ENCODE measurements around the gene DNAJC22. TPM values are rescaled to one million over a fixed set of nuclear protein-coding genes. Genes with fewer than 3 reads are reported as not detected.
A peak's percentile ranks its signal among the peaks of the same experiment; 100 is the strongest.

The DNAJC22 gene
- total and polyA plus RNA-seq, 2 of the 13 experiments (the other 11 are each of a cell fraction or from before 2014, with no cell fraction given): 25.2 to 31.7 TPM

- no peak for TF ChIP-seq IRF1 (CRISPR knock-in tag; IDR thresholded peaks at IDR 0.05; ENCODE audit: low read depth)
- TF ChIP-seq, protein P1, sequence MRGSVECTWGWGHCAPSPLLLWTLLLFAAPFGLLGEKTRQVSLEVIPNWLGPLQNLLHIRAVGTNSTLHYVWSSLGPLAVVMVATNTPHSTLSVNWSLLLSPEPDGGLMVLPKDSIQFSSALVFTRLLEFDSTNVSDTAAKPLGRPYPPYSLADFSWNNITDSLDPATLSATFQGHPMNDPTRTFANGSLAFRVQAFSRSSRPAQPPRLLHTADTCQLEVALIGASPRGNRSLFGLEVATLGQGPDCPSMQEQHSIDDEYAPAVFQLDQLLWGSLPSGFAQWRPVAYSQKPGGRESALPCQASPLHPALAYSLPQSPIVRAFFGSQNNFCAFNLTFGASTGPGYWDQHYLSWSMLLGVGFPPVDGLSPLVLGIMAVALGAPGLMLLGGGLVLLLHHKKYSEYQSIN (CRISPR knock-in tag; IDR thresholded peaks at IDR 0.05; ENCODE audit: borderline replicate concordance): no peak
- TF ChIP-seq MZF1 (CRISPR knock-in tag; IDR thresholded peaks at IDR 0.05; ENCODE audit: borderline replicate concordance): no peak
- TF ChIP-seq ZNF558 (CRISPR knock-in tag; IDR thresholded peaks at IDR 0.05; ENCODE audit: borderline replicate concordance): peak; percentile 9; the same call in 1 of the 2 replicates
- TF ChIP-seq SUZ12 (IDR thresholded peaks at IDR 0.05; ENCODE audit: low read depth, low read length): no peak
- no peak; the same call in 1 of the 2 replicates for TF ChIP-seq SRY (CRISPR knock-in tag; IDR thresholded peaks at IDR 0.05)
- peak; percentile 93 for TF ChIP-seq ELF4 (CRISPR knock-in tag; IDR thresholded peaks at IDR 0.05; ENCODE audit: borderline replicate concordance)
- no peak for TF ChIP-seq REXO4 (CRISPR knock-in tag; IDR thresholded peaks at IDR 0.05; ENCODE audit: borderline replicate concordance)
- TF ChIP-seq RCOR2 (CRISPR knock-in tag; IDR thresholded peaks at IDR 0.05): peak; percentile 62; the same call in 1 of the 2 replicates
- TF ChIP-seq BATF2 (CRISPR knock-in tag; IDR thresholded peaks at IDR 0.05): no peak
- TF ChIP-seq ETS1 (CRISPR knock-in tag; IDR thresholded peaks at IDR 0.05): peak; percentile 76; the same call in 1 of the 2 replicates
- TF ChIP-seq KLF16 (CRISPR knock-in tag; IDR thresholded peaks at IDR 0.05): peak in 1 of 2 experiments; percentile 89; a peak in 2 of 4 replicates
- peak; percentile 79; the same call in 1 of the 2 replicates for TF ChIP-seq ZKSCAN8 (CRISPR knock-in tag; IDR thresholded peaks at IDR 0.05; ENCODE audit: borderline replicate concordance)
- TF ChIP-seq RFXAP (CRISPR knock-in tag; IDR thresholded peaks at IDR 0.05; ENCODE audit: borderline replicate concordance): peak; percentile 90
- TF ChIP-seq SOX13 (IDR thresholded peaks at IDR 0.05): no peak
- TF ChIP-seq SOX13 (CRISPR knock-in tag; conservative IDR thresholded peaks at IDR 0.05 in 1 of 2, IDR thresholded peaks at IDR 0.05 in 1 of 2): peak in 1 of 2 experiments; percentile 74; a peak in 2 of 4 replicates
- TF ChIP-seq ZNF367 (CRISPR knock-in tag; IDR thresholded peaks at IDR 0.05; ENCODE audit: borderline replicate concordance): no peak
- TF ChIP-seq, protein P2, sequence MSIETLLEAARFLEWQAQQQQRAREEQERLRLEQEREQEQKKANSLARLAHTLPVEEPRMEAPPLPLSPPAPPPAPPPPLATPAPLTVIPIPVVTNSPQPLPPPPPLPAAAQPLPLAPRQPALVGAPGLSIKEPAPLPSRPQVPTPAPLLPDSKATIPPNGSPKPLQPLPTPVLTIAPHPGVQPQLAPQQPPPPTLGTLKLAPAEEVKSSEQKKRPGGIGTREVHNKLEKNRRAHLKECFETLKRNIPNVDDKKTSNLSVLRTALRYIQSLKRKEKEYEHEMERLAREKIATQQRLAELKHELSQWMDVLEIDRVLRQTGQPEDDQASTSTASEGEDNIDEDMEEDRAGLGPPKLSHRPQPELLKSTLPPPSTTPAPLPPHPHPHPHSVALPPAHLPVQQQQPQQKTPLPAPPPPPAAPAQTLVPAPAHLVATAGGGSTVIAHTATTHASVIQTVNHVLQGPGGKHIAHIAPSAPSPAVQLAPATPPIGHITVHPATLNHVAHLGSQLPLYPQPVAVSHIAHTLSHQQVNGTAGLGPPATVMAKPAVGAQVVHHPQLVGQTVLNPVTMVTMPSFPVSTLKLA (IDR thresholded peaks at IDR 0.05): no peak
- peak; percentile 89 for TF ChIP-seq MED1 (CRISPR knock-in tag; IDR thresholded peaks at IDR 0.05)
- peak; percentile 86 for TF ChIP-seq YEATS4 (CRISPR knock-in tag; IDR thresholded peaks at IDR 0.05; ENCODE audit: borderline replicate concordance)
- TF ChIP-seq, protein P3, sequence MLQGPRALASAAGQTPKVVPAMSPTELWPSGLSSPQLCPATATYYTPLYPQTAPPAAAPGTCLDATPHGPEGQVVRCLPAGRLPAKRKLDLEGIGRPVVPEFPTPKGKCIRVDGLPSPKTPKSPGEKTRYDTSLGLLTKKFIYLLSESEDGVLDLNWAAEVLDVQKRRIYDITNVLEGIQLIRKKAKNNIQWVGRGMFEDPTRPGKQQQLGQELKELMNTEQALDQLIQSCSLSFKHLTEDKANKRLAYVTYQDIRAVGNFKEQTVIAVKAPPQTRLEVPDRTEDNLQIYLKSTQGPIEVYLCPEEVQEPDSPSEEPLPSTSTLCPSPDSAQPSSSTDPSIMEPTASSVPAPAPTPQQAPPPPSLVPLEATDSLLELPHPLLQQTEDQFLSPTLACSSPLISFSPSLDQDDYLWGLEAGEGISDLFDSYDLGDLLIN (CRISPR knock-in tag; IDR thresholded peaks at IDR 0.05; ENCODE audit: borderline replicate concordance): peak; percentile 80; the same call in 1 of the 2 replicates
Observed at GRCh38 chr12:49347311-49348193, 864 bp downstream of the DNAJC22 start (continued).
